Activated CD4-positive, alpha-beta T cell treated with anti-CD3 and anti-CD28 coated beads, Interleukin-2, amount 50 U/mL, for 16 hours (primary cell): ENCODE results near the gene RUNX2.
A peak's percentile ranks its signal among the peaks of the same experiment; 100 is the strongest.

ENCODE experiments used
- DNase-seq: peaks from one replicate; pipeline ENCODE4 v3.0.0-alpha.2; 2020

Gene RUNX2

GRCh38 chr6:45595010-45595851 is 267.1 kb downstream of the RUNX2 start:
- DNase-seq = peak; percentile 64

- no peak for DNase-seq
Measured at GRCh38 chr6:45597424-45597823, 269.3 kb downstream of the RUNX2 start.

GRCh38 chr6:45599053-45599452 is 270.9 kb downstream of the RUNX2 start:
- DNase-seq = no peak

- no peak for DNase-seq
Measured at GRCh38 chr6:45605971-45606370, 277.8 kb downstream of the RUNX2 start.

- no peak for DNase-seq
Measured at GRCh38 chr6:45606831-45607400, 278.8 kb downstream of the RUNX2 start.

- DNase-seq = no peak
Measured at GRCh38 chr6:45607798-45608197, 279.7 kb downstream of the RUNX2 start.

- peak; percentile 49 for DNase-seq
Measured at GRCh38 chr6:45608252-45608913, 280.3 kb downstream of the RUNX2 start.

- DNase-seq = no peak
Measured at GRCh38 chr6:45609141-45609638, 281.1 kb downstream of the RUNX2 start.

- DNase-seq = no peak
Measured at GRCh38 chr6:45610374-45610773, 282.2 kb downstream of the RUNX2 start.

GRCh38 chr6:45610832-45611231 is 282.7 kb downstream of the RUNX2 start:
- DNase-seq = no peak

- DNase-seq = no peak
Measured at GRCh38 chr6:45611491-45611890, 283.4 kb downstream of the RUNX2 start.

GRCh38 chr6:45613656-45614055 is 285.5 kb downstream of the RUNX2 start:
- no peak for DNase-seq

- DNase-seq = no peak
Measured at GRCh38 chr6:45614488-45615285, 286.6 kb downstream of the RUNX2 start.

GRCh38 chr6:45616209-45616608 is 288.1 kb downstream of the RUNX2 start:
- DNase-seq = no peak

- no peak for DNase-seq
Measured at GRCh38 chr6:45617441-45617840, 289.3 kb downstream of the RUNX2 start.

- DNase-seq = no peak
Measured at GRCh38 chr6:45618259-45618658, 290.1 kb downstream of the RUNX2 start.

- DNase-seq = no peak
Measured at GRCh38 chr6:45619211-45619760, 291.2 kb downstream of the RUNX2 start.

- DNase-seq = peak; percentile 46
Measured at GRCh38 chr6:45619994-45620471, 291.9 kb downstream of the RUNX2 start.

- no peak for DNase-seq
Measured at GRCh38 chr6:45624228-45624627, 296.1 kb downstream of the RUNX2 start.

- DNase-seq = peak; percentile 49
Measured at GRCh38 chr6:45625191-45625664, 297.1 kb downstream of the RUNX2 start.

- DNase-seq = peak; percentile 48
Measured at GRCh38 chr6:45626087-45626891, 298.2 kb downstream of the RUNX2 start.
